WI38 (cell line): ENCODE results near the gene ATXN7L1.

Experiments
- H3K4me3 ChIP-seq: 2 replicates; pipeline ENCODE4 v1.5.1; 2011; ENCODE audit warnings: low read depth, mild to moderate bottlenecking, control low read depth, low read length
- CTCF ChIP-seq: IDR thresholded peaks from 2 replicates; pipeline ENCODE4 v1.5.1; 2012; ENCODE audit warnings: low read depth, mild to moderate bottlenecking, control low read depth, low read length

ATXN7L1 gene

GRCh38 chr7:105664816-105665525, 211.4 kb downstream of the ATXN7L1 start:
- TF ChIP-seq CTCF, result no peak

GRCh38 chr7:105662998-105663397, 213.4 kb downstream of the ATXN7L1 start:
- no peak for TF ChIP-seq CTCF
- H3K4me3 ChIP-seq, result no peak overlapping the region

More at GRCh38 chr7:105664816-105665525, 211.4 kb downstream of the ATXN7L1 start:
- no peak overlapping the region for H3K4me3 ChIP-seq

GRCh38 chr7:105661625-105662024, 214.8 kb downstream of the ATXN7L1 start:
- no peak for TF ChIP-seq CTCF
- no peak overlapping the region for H3K4me3 ChIP-seq

- peak; percentile 67 for TF ChIP-seq CTCF
- H3K4me3 ChIP-seq, result no peak overlapping the region
Observed at GRCh38 chr7:105656922-105657521, 219.4 kb downstream of the ATXN7L1 start.

GRCh38 chr7:105655500-105656380, 220.7 kb downstream of the ATXN7L1 start:
- no peak for TF ChIP-seq CTCF
- H3K4me3 ChIP-seq, result no peak overlapping the region

GRCh38 chr7:105655067-105655466, 221.3 kb downstream of the ATXN7L1 start:
- no peak overlapping the region for H3K4me3 ChIP-seq
- TF ChIP-seq CTCF, result no peak
